Sciatic nerve (tissue), 2 donors: ENCODE measurements around the gene SCG2. TPM values are rescaled to one million over a fixed set of nuclear protein-coding genes. Genes with fewer than 3 reads are reported as not detected.
"Not testable (repeated sequence)": the region's sequence is repeated elsewhere in the genome, so short reads cannot be mapped to it uniquely, and the experiment has no call there.

ENCODE experiments used
- ATAC-seq: fragments of 200-7000 bp; cut with Tn5 transposase; one replicate; pipeline ENCODE4 v1.9.1; 2020; ENCODE audit warnings: mild to moderate bottlenecking, moderate library complexity
- DNase-seq: peaks from one replicate; pipeline ENCODE4 v3.0.0-alpha.2; 2020; ENCODE audit warnings: low spot score
- intact Hi-C: fragments of 100-400 bp; cut with DNase I; formaldehyde crosslinking; loops from one replicate; pipeline ENCODE4 v1.14.2; 2022
- total RNA-seq: library from RNA; stranded (reverse); fragmentation: NEBNext Ultra II Directional; extraction: Animal tissue kit (Norgen Biotek cat#: 25700); gene quantifications from one replicate; pipeline ENCODE4 v1.2.1, GENCODE V29; 2021
- donor health status: DM: no; HTN: no; CAD: no.
- donor health status: DM: no; HTN: no; CAD: no.

SCG2 gene
- total RNA-seq, 1 donor from 2014 or later: 0.80 TPM

DNA sequence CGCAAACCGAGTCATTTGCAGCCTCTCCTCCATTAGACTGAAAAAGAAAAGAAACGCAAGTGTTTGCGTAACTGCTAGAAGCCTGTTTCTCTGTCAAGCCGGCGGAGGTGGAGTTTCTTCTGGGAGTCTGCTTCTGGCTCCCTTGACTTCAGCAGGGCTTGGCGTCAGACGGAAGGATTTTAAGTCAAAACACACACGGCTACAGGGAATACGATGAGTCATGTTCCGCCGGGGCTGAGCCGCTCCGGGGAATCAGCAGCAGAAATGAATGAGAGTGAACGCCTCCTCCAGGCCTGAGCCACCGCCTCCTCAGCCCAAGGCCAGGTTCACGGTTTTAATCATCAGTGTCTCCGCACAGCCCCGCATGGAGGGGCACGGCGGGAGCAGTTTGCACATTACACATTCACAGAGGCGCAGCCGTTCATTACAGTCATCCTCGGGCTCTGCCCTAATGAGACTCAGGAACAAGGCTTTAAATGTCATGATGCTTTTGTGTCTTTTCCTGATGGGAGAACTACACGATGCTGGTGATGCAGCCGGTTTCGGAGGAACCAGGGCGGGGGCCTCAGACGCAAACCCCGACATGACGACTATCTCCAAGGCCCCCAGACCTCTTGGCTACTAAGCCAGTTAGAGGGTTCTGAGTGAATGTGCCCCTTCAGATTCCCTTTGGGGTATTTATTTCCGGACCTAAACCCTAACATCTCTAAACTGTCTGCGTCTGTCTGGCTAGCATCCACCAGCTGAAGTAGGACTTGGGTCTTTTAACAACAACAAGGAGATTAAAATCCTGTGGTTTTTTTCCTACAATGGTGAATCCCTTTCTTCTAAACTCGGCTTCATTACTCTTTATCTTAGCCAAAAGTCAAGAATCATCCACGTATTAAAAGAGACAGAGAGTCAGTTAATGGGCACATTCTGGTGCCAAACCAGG lies 11.1 kb upstream of the SCG2 start:
- ATAC-seq: peak; percentile 98
- DNase-seq: peak; percentile 83
- intact Hi-C loops: no loop called here

GRCh38 chr2:223612501-223612900 lies 10.3 kb upstream of the SCG2 start:
- DNase-seq: no peak
- intact Hi-C loops: no loop called here
- ATAC-seq: peak; percentile 31

- intact Hi-C loops: no loop called here
- no peak for DNase-seq
- ATAC-seq: no peak
Measured at GRCh38 chr2:223611061-223611460, 8.9 kb upstream of the SCG2 start.

- intact Hi-C loops: no loop called here
- ATAC-seq (no peak), DNase-seq (no peak)
Measured at GRCh38 chr2:223607476-223607875, 5.3 kb upstream of the SCG2 start.

DNA sequence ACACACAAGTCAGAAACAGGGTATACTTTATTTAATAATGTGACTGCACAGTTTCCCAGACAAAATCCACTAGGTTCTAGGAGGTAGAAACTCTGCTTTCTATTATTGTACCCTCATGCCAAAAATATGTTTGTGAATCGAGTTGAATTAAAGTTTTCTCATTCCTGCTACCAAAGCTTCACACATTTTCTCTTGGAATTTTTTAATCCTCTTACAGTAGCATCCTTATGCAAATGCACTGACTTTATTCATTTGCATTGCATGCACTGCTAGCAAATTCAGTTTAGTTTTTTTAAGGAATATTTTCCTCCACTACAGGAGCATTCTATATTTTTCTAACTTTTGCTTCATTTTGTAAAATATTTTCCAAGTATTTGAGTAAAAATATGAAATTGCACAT lies 4.8 kb upstream of the SCG2 start:
- ATAC-seq (no peak), DNase-seq (no peak)
- intact Hi-C loops: no loop called here

GRCh38 chr2:223604231-223604630 lies 2.1 kb upstream of the SCG2 start:
- intact Hi-C loops: no loop called here
- DNase-seq: no peak
- ATAC-seq: no peak

DNA sequence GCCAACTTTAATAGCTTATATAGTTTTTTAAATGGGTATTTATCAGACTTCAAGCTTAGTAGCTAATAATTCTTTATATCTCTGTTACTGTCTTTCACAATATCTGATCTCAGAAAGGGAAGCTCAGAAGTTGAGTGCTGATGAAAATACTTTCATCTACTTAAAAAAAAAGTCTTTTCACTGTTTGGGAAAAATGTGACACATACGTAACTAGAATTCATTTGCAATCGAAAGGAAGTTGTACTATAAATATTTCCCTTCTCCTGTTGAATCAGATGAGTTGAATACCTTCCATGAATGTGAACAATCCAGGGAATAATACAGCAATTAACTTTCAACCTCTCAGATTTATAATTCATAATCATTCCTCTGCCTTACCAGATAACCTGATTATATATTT lies 811 bp upstream of the SCG2 start:
- intact Hi-C loops: no loop called here
- DNase-seq (no peak), ATAC-seq (no peak)

DNA sequence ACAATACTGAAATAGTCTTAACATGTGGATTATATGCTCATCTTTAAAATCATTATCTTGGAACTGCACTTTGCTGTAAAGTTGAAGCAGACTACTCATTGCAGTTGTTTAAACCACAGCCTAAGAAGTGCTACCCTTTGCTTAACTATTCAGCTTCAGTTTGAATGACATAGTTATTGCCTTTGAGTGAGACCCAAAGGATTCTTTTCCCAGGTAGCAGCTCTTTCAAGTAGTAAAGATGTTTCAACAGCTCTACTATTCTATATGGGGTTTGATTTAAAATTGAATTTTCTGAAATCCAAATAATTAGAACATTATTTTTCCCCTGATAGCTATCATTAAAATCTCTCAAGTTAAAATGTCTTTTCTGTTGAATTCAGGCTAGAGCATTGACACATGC lies 1.1 kb downstream of the SCG2 start:
- DNase-seq (no peak), ATAC-seq (no peak)
- intact Hi-C loops: no loop called here

DNA sequence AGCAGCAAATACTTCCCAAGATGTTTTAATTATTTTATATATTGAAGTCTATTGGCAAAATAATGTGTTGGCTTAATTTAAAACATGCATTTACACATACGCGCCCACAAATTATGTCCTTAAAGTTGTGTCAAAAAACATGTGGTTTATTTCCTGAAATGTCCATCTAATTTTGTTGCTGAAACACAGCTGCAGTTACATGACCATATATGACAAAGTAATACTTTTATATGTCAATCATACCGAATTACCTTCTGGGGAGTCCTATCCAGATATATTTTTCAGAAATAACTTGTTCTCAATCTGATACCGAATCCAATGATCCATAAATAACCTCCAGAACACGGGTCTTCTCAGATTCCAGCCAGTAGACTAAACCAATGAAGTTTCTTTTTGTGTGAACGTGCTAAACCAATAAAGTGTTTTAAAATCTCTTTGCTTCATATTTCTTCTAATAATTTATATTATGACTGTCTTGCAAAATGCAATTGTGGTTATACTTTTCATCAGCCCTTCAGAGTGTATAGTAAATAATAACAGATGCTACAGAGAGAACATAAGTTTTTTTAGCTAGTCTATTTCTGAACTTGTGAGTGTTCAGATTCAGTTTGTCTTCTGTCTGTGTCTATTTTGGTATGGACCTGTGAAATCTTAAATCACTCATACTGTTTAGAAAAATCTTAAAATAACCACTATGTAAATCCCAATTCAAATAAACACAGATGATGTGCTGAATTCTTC lies 2.4 kb downstream of the SCG2 start:
- intact Hi-C loops: no loop called here
- no peak for DNase-seq
- no peak for ATAC-seq

GRCh38 chr2:223598994-223599639 lies 3.0 kb downstream of the SCG2 start:
- DNase-seq (no peak), ATAC-seq (no peak)
- intact Hi-C loops: no loop called here

- intact Hi-C loops: no loop called here
- DNase-seq: no peak
- ATAC-seq: no peak
Measured at GRCh38 chr2:223597076-223597475, 5.1 kb downstream of the SCG2 start.

DNA sequence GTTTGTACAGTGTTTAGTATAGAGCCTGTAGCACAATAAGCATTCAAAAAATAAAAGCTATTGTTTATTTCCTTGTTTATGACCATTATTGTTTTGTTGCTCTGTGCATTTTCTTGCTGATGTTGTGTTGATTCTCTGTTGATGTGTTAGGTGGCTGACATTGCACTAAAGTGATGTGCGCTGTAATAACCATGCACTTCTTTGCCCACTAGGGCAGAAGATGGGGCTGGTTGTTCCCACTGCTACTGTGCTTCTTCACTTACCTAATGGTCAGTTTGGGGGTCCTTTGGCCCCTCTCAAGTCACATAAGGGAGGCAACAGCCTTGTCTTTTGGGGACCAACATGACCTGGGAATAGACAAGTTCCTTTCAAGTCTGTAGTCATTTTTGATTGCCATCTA lies 6.0 kb downstream of the SCG2 start:
- intact Hi-C loops: no loop called here
- ATAC-seq (no peak), DNase-seq (no peak)

- ATAC-seq (no peak), DNase-seq (no peak)
Measured at GRCh38 chr2:223594831-223595230, 7.3 kb downstream of the SCG2 start.

GRCh38 chr2:223594259-223594658 lies 7.9 kb downstream of the SCG2 start:
- intact Hi-C loops: no loop called here
- no peak for ATAC-seq
- DNase-seq: no peak

More at GRCh38 chr2:223594831-223595230, 7.3 kb downstream of the SCG2 start:
- intact Hi-C loops: no loop called here

GRCh38 chr2:223592689-223593088 lies 9.5 kb downstream of the SCG2 start:
- intact Hi-C loops: not testable (repeated sequence)

DNA sequence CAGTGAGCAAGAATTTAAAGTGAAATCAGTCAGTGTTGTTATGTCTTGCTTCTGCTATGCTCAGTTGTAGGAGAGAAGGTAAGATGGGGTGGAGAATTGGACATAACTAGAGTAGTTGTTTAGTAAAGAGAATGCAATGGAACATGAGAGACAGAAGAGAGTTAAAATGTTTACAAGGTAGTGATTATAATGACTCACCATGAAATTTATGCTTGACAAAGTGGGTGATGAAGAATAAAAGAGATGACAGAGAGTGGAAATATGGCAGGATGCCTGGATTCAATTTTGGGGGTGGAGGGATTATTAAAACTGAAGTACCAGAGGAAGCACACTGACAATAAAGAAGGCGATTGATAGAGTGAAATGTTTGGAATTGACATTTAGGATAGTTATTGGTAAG lies 10.6 kb downstream of the SCG2 start:
- DNase-seq (no peak), ATAC-seq (no peak)
- intact Hi-C loops: no loop called here

More at GRCh38 chr2:223592689-223593088, 9.5 kb downstream of the SCG2 start:
- DNase-seq, ATAC-seq: not testable (repeated sequence)

DNA sequence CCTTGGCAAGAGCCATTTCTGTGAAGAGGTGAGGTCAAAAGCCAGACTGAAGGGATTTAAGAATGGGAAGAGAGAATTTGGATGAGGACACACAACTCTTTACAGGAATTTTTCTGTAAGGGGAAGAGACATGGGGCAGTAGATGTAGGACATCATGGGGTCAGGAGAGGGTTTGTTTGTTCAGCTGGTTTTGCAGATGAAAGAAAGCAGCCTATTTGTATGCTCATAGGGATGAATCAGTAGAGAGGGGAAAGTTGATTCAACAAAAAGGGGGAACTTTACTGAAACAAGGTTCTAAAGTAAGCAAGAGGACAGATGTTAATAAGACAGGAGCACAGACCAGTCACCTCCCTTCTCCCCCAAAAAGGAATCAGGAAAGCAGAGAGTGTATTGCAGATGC lies 11.2 kb downstream of the SCG2 start:
- DNase-seq: no peak
- ATAC-seq: no peak
- intact Hi-C loops: no loop called here

- no peak for DNase-seq
- no peak for ATAC-seq
- intact Hi-C loops: no loop called here
Measured at GRCh38 chr2:223589901-223590300, 12.3 kb downstream of the SCG2 start.

- DNase-seq (no peak), ATAC-seq (no peak)
- intact Hi-C loops: no loop called here
Measured at GRCh38 chr2:223588251-223588650, 13.9 kb downstream of the SCG2 start.

DNA sequence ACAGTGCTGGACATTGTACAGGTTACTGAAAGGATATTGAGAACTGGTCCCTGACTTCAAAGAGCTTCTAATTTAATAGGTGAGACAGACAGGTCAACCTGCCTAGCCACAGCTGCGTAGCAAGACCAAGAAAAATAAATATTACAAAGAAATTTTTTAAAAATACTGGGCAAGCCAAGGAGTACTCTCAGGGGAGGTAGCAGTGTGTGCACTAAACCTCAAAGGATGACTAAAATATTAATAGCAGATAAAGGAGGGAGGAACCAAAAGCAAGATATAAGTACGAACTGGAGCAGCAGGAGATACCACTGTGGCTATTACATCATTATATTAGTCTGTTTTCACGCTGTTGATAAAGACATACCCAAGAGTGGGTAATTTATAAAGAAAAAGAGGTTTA lies 14.9 kb downstream of the SCG2 start:
- intact Hi-C loops: no loop called here
- no peak for ATAC-seq
- no peak for DNase-seq
